SIG-M5 (cell line): ENCODE results near the gene GBF1.

ENCODE experiments used
- DNase-seq: peaks from one replicate; lab custom pipeline; 2025; lab: John Stamatoyannopoulos, UW

The GBF1 gene

GRCh38 chr10:102408728-102409603, 163.6 kb downstream of the GBF1 start:
- no peak for DNase-seq

DNA sequence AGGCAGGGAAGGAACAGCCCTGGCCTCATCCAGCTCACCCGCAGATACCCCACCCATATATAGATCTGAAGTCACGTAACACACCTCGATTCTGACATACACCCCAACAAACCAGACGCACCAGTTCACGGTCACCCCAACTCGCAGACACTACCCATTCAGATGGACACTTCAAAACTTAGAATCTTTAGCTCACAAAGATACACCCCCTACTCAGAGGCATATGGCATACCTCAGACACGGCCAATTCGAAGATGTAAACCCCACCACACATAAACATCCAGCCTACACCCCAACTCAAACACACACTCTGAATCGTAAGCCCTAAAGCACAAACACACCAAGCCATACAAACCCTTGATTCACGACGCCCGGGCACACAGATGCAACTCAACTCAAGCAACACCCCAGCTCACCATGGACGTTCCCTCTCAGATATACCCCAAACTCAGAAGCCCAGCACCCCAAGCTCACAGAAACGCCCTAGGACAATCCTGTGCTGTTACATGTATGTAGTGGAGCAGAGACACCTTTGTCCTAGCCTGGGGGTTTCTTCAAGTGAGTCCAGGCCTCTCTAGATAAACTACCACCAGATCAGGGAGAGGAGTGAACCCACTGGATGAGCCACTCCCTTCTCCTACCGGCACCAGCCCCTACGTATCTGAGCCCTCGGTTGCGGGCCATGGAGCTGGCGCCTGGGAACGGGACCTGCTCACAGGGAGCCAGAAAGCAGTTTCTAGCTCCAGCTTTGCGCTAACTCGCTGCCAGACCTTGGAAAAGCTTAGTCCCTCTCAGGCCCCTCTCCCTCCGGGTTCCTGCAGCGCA, 164.5 kb downstream of the GBF1 start:
- no peak for DNase-seq

- no peak for DNase-seq
These were observed 165.2 kb downstream of the GBF1 start for GRCh38 chr10:102410429-102411073.

DNA sequence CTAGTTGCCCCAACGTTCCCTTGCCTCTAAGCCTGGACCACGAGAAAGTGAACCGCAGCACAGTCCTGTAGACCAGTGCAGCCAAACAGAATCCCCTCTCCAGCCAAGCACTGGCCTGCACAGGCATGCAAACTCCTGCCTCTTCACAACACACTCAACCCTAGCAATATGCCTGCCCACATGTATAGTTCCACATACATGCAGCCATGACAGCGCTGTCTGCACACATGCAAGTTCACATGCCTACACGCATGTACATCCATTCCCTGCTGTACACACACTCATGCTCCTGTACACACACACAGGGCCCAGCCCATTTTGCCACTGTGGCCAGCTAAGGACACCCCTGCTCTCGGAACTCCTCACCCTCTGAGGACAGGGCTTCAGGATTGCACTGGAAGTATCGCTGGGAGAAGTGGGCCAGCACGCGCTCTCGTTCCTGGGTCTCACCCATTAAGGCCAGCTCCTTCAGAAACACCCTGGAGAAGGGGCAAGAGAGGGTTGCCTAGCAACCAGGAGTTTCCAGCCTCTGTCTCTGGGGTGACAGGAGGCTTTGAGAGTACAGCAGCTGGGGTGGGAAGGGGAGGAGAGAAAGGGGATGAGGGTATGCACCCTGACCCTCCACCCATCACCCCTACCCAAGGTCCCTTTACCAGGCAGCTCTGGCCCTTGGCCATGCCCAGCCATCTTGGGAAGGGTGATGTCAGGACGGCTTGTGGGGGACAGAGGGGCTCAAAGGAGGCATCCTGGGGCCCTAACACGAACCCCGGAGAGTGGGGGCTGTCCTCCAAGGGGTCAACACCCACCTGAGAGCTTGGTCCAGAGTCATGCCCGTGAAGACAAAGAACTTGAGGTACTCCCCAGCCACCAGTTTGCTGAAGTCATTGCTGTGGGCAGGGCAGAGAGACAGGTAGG, 166.3 kb downstream of the GBF1 start:
- no peak for DNase-seq

GRCh38 chr10:102412293-102412692, 167.0 kb downstream of the GBF1 start:
- DNase-seq: no peak

DNA sequence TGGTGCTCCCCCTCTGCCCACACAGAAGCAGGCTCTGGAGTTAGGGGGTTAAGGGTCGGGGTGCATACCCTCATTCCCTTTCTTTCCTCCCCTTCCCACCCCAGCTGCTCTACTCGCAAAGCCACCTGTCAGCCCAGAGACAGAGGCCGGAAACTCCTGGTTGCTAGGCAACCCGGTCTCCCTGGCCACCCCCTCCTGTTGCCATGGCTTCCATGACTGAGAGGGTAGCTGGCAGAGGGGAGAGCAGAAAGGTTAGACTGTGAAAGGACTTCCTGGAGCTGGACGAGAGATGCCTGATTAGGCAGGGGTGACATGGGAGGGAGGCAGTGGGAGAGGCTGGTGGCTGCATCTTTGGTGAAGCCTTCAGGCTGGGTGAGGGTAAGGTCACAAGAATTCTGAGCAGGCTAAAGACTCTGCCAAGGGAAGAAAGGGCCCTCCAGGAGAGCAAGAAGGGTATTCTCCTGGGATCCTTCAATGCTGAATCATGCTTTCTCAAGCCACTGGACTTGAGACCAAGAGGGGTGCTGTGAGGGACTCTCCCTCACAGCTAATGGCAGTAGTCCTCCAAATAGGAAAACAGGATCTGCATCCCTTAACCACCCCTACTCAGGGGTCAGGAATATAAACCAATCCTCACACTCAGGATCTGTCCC, 167.8 kb downstream of the GBF1 start:
- no peak for DNase-seq

- no peak for DNase-seq
These were observed 168.7 kb downstream of the GBF1 start for GRCh38 chr10:102413806-102414561.

- no peak for DNase-seq
These were observed 169.4 kb downstream of the GBF1 start for GRCh38 chr10:102414749-102415148.

GRCh38 chr10:102416283-102416682, 171.0 kb downstream of the GBF1 start:
- DNase-seq: no peak

DNA sequence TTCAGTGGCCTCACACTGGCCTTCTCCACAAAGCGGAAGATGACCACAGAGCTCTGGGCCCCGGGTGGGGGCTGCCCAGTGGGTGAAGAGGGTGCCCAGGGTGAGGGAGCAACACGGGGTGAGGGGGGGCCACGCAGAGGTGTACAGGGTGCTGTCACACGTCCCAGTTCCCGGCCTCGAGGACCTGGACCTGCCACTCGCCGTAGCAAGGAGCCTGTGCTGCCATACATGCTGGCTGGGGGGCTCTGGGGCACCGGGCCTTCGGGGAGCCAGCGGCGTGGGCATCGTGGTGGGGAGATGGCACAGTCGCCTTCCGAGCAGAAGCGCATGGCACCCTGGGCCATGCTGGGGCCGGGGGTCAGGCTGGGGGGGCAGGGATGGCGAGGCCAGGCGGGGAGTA, 171.4 kb downstream of the GBF1 start:
- no peak for DNase-seq

GRCh38 chr10:102418622-102419268, 173.4 kb downstream of the GBF1 start, which contains the start of gene PSD:
Gene PSD, minus strand, starts transcription at chr10:102418785. Its CDS starts 1,747 bp downstream, at chr10:102417038.
- no peak for DNase-seq

GRCh38 chr10:102419269-102420180, 174.2 kb downstream of the GBF1 start:
- no peak for DNase-seq

DNA sequence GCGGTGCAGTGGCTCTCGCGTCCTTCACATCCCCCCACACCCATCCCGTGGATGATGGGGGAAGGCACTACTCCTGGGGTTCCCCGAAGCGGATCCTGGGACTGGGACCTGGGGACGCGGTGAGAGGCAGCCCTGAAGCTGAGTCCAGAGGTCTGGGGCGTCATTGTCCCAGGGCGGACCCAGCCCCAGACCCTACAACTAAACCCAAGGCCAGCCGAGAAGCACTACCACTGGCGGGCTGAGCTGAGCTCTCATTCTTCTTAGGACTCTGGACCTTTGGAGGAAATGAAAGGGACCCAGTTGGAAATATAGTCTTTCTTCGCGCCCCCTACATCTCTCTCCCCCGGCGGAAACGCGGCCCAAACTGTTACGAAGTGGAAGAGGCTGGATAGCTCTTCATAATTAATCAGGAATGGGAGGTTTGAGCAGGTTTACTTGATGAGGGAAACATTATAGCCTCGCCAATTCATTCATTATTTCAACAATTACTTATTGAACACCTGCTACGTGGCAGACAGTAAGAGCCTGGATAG, 174.9 kb downstream of the GBF1 start:
- DNase-seq: no peak

GRCh38 chr10:102420714-102421506, 175.6 kb downstream of the GBF1 start, which contains the start of gene FBXL15:
Gene FBXL15, plus strand, starts transcription at chr10:102420836. Its CDS starts 294 bp downstream, at chr10:102421130.
- peak; percentile 85 for DNase-seq

DNA sequence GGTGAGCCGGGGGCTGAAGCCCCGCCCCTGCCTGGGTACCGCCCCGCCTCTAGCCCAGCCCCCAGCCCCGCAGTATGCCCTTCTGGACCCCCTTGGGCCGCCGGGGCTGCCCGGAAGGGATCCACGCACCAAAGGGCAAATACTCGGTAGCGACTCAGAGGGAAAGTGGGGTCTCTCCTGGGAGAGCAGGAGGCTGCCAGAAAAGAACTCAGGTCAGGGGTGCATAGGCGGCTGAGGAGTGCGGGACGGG, 176.1 kb downstream of the GBF1 start:
- no peak for DNase-seq

DNA sequence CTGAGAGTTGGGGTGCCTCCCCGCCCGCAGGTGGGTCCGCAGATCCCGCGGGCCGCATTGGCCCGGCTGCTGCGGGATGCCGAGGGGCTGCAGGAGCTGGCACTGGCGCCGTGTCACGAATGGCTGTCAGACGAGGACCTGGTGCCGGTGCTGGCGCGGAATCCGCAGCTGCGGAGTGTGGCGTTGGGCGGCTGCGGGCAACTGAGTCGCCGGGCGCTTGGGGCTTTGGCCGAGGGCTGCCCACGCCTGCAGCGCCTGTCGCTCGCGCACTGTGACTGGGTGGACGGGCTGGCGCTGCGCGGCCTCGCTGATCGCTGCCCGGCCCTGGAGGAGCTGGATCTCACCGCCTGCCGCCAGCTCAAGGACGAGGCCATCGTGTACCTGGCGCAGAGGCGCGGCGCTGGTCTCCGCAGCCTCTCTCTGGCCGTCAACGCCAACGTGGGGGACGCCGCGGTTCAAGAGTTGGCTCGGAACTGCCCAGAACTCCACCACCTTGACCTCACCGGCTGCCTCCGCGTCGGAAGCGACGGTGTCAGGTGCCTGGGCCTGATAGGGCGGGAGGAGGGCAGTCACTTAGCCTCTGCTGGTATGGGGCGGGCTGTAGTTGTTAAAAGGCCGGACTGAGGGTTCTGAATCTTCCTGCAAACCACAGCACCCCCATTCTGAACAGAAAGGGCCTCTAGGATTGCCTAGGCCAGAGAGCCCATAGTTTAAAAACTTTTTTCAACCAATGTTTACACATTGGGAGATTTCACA, 176.6 kb downstream of the GBF1 start:
- no peak for DNase-seq
